ENCODE results near the gene ZNF335.

- TF ChIP-seq ZFX (IDR thresholded peaks at IDR 0.05): no peak
- no peak for TF ChIP-seq CTCF (conservative IDR thresholded peaks at IDR 0.05)
These were observed 19.1 kb downstream of the ZNF335 start for GRCh38 chr20:45952861-45953260.
